ENCODE results near the gene ABCC11.

ABCC11 gene

DNA sequence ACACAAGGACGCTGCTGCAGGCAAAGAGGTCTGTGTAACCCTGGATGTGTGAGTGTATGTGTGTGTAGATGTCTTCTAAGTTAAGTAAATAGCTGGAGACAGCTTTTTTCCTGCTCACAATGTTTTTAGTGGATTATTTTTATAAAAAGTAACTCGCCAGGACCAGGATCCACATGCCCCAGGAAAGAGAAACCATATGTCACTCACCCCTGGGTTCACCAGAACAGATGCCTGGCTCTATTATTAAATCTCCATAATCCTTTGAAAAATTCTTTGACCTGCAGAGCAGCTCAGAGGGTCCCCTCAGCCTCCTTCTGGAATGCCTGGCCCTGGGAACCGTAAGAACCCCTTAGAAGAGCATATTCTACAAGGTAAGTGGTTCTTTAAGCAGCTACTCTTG lies 109.5 kb downstream of the ABCC11 start:
- no peak for DNase-seq (ENCODE audit: low read depth)
- H3K4me3 ChIP-seq (ENCODE audit: control insufficient read depth, low read depth, low read length) = no peak overlapping the region
- TF ChIP-seq, protein P1, sequence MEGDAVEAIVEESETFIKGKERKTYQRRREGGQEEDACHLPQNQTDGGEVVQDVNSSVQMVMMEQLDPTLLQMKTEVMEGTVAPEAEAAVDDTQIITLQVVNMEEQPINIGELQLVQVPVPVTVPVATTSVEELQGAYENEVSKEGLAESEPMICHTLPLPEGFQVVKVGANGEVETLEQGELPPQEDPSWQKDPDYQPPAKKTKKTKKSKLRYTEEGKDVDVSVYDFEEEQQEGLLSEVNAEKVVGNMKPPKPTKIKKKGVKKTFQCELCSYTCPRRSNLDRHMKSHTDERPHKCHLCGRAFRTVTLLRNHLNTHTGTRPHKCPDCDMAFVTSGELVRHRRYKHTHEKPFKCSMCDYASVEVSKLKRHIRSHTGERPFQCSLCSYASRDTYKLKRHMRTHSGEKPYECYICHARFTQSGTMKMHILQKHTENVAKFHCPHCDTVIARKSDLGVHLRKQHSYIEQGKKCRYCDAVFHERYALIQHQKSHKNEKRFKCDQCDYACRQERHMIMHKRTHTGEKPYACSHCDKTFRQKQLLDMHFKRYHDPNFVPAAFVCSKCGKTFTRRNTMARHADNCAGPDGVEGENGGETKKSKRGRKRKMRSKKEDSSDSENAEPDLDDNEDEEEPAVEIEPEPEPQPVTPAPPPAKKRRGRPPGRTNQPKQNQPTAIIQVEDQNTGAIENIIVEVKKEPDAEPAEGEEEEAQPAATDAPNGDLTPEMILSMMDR (conservative IDR thresholded peaks at IDR 0.05; ENCODE audit: control insufficient read depth, insufficient read depth, low read depth, low read length) = no peak

DNA sequence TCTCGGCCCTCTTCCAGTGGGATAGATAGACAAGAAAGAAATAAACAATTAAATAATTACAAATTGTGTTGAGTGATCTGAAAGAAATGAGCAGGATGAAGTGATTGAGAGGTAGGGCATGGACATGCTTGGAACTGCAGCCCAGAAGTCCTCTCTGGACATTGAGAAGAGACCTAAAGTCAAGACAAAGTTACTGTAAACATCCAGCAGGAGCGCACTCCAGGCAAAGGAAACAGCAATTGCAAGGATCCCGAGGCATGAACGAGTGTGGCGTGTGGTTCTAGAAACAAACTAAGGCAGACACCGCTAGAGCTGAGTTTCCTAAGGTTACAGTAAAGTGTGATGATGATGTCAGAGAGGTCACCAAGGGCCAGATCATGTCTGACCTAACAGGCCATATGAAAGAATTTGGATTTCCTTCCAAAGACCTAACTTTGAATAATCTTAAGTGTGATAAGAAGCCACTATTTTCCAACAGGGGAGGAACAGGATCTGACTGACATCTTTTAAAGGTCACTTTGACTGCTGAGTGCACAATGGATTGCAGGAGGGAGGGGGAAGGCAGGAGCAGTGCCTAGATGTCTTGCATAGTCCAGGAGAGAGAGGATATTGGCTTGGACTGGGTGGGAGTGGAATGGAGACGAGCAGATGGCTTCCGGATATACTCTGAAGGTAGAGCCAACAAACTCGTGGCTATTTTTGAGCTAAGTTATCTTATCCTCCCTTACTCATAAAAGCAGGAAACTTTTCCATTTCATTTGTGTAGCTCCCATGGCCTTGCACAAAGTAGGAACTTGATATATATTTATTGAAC lies 110.6 kb downstream of the ABCC11 start:
- no peak overlapping the region for H3K4me3 ChIP-seq (ENCODE audit: control insufficient read depth, low read depth, low read length)
- TF ChIP-seq, protein P1 (conservative IDR thresholded peaks at IDR 0.05; ENCODE audit: control insufficient read depth, insufficient read depth, low read depth, low read length) = no peak
- DNase-seq (ENCODE audit: low read depth) = no peak

DNA sequence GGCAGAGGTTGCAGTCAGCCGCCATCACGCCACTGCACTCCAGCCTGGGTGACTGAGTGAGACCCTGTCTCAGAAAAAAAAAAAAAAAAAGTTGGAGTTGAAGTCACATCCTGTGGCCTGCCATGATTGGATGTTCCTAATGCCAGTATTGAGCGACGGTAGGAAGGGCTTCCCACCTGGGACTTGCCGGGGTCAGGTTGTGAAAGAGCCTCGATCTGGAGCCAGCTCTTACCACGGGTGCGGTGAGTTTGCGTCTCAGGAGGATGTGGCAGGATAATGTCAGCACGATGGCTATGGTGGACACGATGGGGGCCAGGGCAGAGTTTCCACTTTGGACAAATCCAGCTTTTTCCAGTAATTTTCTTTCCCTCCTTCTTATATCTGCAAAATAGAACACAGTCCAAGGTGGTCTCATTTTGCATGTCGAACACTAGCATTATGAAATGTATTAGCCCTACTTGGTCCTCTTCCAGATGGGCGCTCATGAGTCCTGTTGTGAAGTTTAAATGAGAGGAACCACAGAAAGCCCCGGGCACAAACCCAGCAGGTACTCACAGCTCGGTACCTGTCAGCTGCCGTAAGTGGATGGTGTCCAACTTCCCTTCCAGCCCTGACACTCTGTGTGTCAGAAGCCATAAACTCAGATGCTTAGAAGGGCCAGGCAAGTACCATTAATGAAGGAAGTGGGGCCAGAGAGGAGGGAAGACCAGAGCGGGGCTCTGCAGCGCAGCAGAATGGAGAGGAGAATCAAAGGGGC lies 113.7 kb downstream of the ABCC11 start:
- TF ChIP-seq, protein P1 (conservative IDR thresholded peaks at IDR 0.05; ENCODE audit: control insufficient read depth, insufficient read depth, low read depth, low read length) = no peak
- no peak overlapping the region for H3K4me3 ChIP-seq (ENCODE audit: control insufficient read depth, low read depth, low read length)
- no peak for DNase-seq (ENCODE audit: low read depth)

GRCh38 chr16:48132696-48133095 lies 114.6 kb downstream of the ABCC11 start:
- H3K4me3 ChIP-seq (ENCODE audit: control insufficient read depth, low read depth, low read length) = no peak overlapping the region
- no peak for DNase-seq (ENCODE audit: low read depth)
- TF ChIP-seq, protein P1 (conservative IDR thresholded peaks at IDR 0.05; ENCODE audit: control insufficient read depth, insufficient read depth, low read depth, low read length) = no peak

GRCh38 chr16:48131201-48131935 lies 116.0 kb downstream of the ABCC11 start:
- TF ChIP-seq, protein P1 (conservative IDR thresholded peaks at IDR 0.05; ENCODE audit: control insufficient read depth, insufficient read depth, low read depth, low read length) = no peak
- no peak for DNase-seq (ENCODE audit: low read depth)
- no peak overlapping the region for H3K4me3 ChIP-seq (ENCODE audit: control insufficient read depth, low read depth, low read length)

DNA sequence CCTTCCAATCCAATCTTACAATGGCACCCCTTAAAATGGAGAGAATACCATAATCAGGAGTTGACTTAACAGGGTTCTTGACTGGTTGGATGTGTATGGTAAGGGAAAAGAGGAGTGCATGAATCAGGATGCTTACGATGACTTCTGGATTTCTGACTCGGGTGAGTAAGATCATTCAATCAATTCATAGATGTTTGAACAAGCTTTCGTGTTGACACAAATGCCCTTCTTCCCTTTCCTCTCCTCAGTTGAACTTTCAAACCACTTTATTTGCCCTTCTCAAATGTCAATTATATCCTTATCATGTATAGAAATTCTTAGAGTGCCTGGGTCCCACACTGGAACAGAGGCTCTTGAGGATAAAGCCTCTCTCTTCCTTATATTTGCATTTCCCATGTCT lies 117.4 kb downstream of the ABCC11 start:
- peak; percentile 36 for DNase-seq (ENCODE audit: low read depth)
- no peak overlapping the region for H3K4me3 ChIP-seq (ENCODE audit: control insufficient read depth, low read depth, low read length)
- TF ChIP-seq, protein P1 (conservative IDR thresholded peaks at IDR 0.05; ENCODE audit: control insufficient read depth, insufficient read depth, low read depth, low read length) = no peak
